Measurements from ENCODE around the gene FAM8A1. TPM values are rescaled to one million over a fixed set of nuclear protein-coding genes. Genes with fewer than 3 reads are reported as not detected.
A peak's percentile ranks its signal among the peaks of the same experiment; 100 is the strongest.

FAM8A1 gene
- total and polyA plus RNA-seq, 2 of the 13 experiments (the other 11 are each of a cell fraction or from before 2014, with no cell fraction given): 30.5 to 34.3 TPM

DNA sequence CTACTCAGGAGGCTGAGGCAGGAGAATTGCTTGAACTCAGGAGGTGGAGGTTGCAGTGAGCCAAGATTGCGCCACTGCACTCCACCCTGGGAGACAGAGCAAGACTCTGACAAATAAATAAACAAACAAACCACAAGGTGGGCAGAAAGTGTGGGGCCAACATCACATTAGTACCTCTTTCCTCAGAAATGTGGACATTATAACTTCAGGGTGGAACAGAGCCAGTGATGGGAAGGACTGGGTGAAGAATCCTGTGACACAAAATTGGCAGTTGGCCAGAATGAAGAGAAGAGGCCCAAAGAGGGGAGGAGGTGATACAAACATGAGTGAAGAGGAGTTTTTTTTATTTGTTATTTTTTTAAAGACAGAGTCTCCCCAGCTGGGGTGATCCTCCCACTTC is 56.0 kb downstream of the FAM8A1 start:
- Histone ChIP-seq H3K4me3 (replicated peaks in 1 of 3; ENCODE audit: insufficient read depth in 1 of 3, low read depth in 2 of 3, low read length in 3 of 3) (no peak overlapping the region), H3K27ac (ENCODE audit: extremely low read length, insufficient read depth, low read length) (no peak overlapping the region), H3K27me3 (ENCODE audit: control insufficient read depth in 1 of 2, insufficient read depth in 2 of 2, low read length in 2 of 2) (no peaks in the 10 kb centered on the region), H3K4me1 (ENCODE audit: insufficient read depth, low read length) (no peaks in the 10 kb centered on the region), H3K9me3 (ENCODE audit: low read length) (no peaks in the 10 kb centered on the region), H3K79me2 (ENCODE audit: insufficient read depth, low read length) (peaks cover 5% of the 10 kb centered on the region), H3K9ac (ENCODE audit: insufficient read depth, low read depth, low read length) (no peak overlapping the region), H4K20me1 (ENCODE audit: insufficient read depth, low read length) (no peaks in the 10 kb centered on the region; the same call in 1 of the 2 replicates), H3K36me3 (replicated peaks in 1 of 2; ENCODE audit: control insufficient read depth in 1 of 2, insufficient read depth in 2 of 2, low read length in 2 of 2) (peaks cover 24 to 83% of the 10 kb centered on the region in 2 experiments), H3K4me2 (ENCODE audit: low read depth, low read length) (no peak overlapping the region), H2AFZ (ENCODE audit: low read length) (no peak overlapping the region)
- ChIA-PET CTCF (ENCODE audit: low intra/inter-chr PET ratio, low total read pairs) (no interaction called here), POLR2A (no interaction called here)
- no peak for ATAC-seq
- intact Hi-C loops (cut with micrococcal nuclease; ENCODE audit: unreplicated experiment): no loop called here
- BruUV-seq (replicated peaks): no TSS peak
- in situ Hi-C loops (cut with HindIII; ENCODE audit: extremely low pct_ligation_motif_present, low pct_unique_long_range_greater_than_20kb): no loop called here
- FAIRE-seq: no peak
- TF ChIP-seq ZNF224 (CRISPR knock-in tag; IDR thresholded peaks at IDR 0.05) (no peak), FLYWCH1 (CRISPR knock-in tag; IDR thresholded peaks at IDR 0.05) (no peak), RNF2 (conservative IDR thresholded peaks at IDR 0.05; ENCODE audit: low read depth) (no peak), RBM22 (optimal IDR thresholded peaks at IDR 0.05; ENCODE audit: low read length) (peak; percentile 36), LCORL (IDR thresholded peaks at IDR 0.05) (peak; percentile 76; the same call in 1 of the 2 replicates), LCORL (CRISPR knock-in tag; IDR thresholded peaks at IDR 0.05) (no peak), MBD4 (IDR thresholded peaks at IDR 0.05; ENCODE audit: borderline replicate concordance, low read length) (no peak)
- 96% methylated on average over 1 of the region's 1 CpG for WGBS (ENCODE audit: low lambda C conversion rate)
- DNase-seq (ENCODE audit: low spot score): peak; percentile 12

GRCh38 chr6:17656644-17657043 is 56.5 kb downstream of the FAM8A1 start:
- H3K27me3 ChIP-seq (ENCODE audit: control insufficient read depth in 1 of 2, insufficient read depth in 2 of 2, low read length in 2 of 2): no peaks in the 10 kb centered on the region
- CTCF ChIA-PET (ENCODE audit: low intra/inter-chr PET ratio, low total read pairs): no interaction called here
- ATAC-seq (no peak), FAIRE-seq (no peak), DNase-seq (ENCODE audit: low spot score) (no peak)
- H3K9me3 ChIP-seq (ENCODE audit: low read length): no peaks in the 10 kb centered on the region
- in situ Hi-C loops (cut with HindIII; ENCODE audit: extremely low pct_ligation_motif_present, low pct_unique_long_range_greater_than_20kb): no loop called here
- no peak overlapping the region for H3K9ac ChIP-seq (ENCODE audit: insufficient read depth, low read depth, low read length)
- H3K4me2 ChIP-seq (ENCODE audit: low read depth, low read length): no peak overlapping the region
- no peak overlapping the region for H3K27ac ChIP-seq (ENCODE audit: extremely low read length, insufficient read depth, low read length)
- H2AFZ ChIP-seq (ENCODE audit: low read length): no peak overlapping the region
- H3K4me3 ChIP-seq (replicated peaks in 1 of 3; ENCODE audit: insufficient read depth in 1 of 3, low read depth in 2 of 3, low read length in 3 of 3): no peak overlapping the region
- TF ChIP-seq ZNF121 (CRISPR knock-in tag; IDR thresholded peaks at IDR 0.05) (no peak), RXRB (CRISPR knock-in tag; IDR thresholded peaks at IDR 0.05; ENCODE audit: borderline replicate concordance) (no peak), SRSF9 (IDR thresholded peaks at IDR 0.05; ENCODE audit: borderline replicate concordance, insufficient read depth, low read depth, low read length, poor library complexity, severe bottlenecking) (no peak), PAXIP1 (CRISPR knock-in tag; conservative IDR thresholded peaks at IDR 0.05) (no peak), ZNF251 (CRISPR knock-in tag; IDR thresholded peaks at IDR 0.05) (no peak)
- TF ChIP-seq, protein P1, sequence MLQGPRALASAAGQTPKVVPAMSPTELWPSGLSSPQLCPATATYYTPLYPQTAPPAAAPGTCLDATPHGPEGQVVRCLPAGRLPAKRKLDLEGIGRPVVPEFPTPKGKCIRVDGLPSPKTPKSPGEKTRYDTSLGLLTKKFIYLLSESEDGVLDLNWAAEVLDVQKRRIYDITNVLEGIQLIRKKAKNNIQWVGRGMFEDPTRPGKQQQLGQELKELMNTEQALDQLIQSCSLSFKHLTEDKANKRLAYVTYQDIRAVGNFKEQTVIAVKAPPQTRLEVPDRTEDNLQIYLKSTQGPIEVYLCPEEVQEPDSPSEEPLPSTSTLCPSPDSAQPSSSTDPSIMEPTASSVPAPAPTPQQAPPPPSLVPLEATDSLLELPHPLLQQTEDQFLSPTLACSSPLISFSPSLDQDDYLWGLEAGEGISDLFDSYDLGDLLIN (CRISPR knock-in tag; IDR thresholded peaks at IDR 0.05; ENCODE audit: borderline replicate concordance): no peak
- WGBS (ENCODE audit: low lambda C conversion rate): 67% methylated on average over 3 of the region's 3 CpGs
- no peaks in the 10 kb centered on the region for H3K4me1 ChIP-seq (ENCODE audit: insufficient read depth, low read length)
- POLR2A ChIA-PET: no interaction called here
- BruUV-seq (replicated peaks): TSS peak; percentile 6
- H4K20me1 ChIP-seq (ENCODE audit: insufficient read depth, low read length): no peaks in the 10 kb centered on the region; the same call in 1 of the 2 replicates
- peaks cover 5% of the 10 kb centered on the region for H3K79me2 ChIP-seq (ENCODE audit: insufficient read depth, low read length)
- H3K36me3 ChIP-seq (replicated peaks in 1 of 2; ENCODE audit: control insufficient read depth in 1 of 2, insufficient read depth in 2 of 2, low read length in 2 of 2): peaks cover 27 to 85% of the 10 kb centered on the region in 2 experiments
- intact Hi-C loops (cut with micrococcal nuclease; ENCODE audit: unreplicated experiment): no loop called here
